B cell (primary cell): ENCODE measurements around the gene FAM168B. TPM values are rescaled to one million over a fixed set of nuclear protein-coding genes. Genes with fewer than 3 reads are reported as not detected.

ENCODE experiments used
- ATAC-seq: fragments of 200-7000 bp; cut with Tn5 transposase; one replicate; pipeline ENCODE4 v1.10.0; 2021; ENCODE audit warnings: low read depth, mild to moderate bottlenecking, moderate number of reproducible peaks, moderate library complexity
- CTCF ChIA-PET: fragments of 350-600 bp; sonication (Branson Sonifier 250); formaldehyde crosslinking; loops from one replicate; lab custom pipeline; 2021; ENCODE audit warnings: antibody characterized with exemption, inconsistent platforms; lab: Charles Lee
- POLR2A ChIA-PET: fragments of 350-600 bp; sonication (Branson Sonifier 250); formaldehyde crosslinking; loops from one replicate; lab custom pipeline; 2021; ENCODE audit warnings: antibody characterized with exemption; lab: Charles Lee
- DNase-seq: peaks from one replicate; pipeline ENCODE4 v3.0.0; 2013
- H2AFZ ChIP-seq: 2 replicates; pipeline ENCODE4 v1.6.1; 2012; ENCODE audit warnings: mild to moderate bottlenecking, low read depth, low read length; ENCODE audit not compliant: insufficient read depth, poor library complexity, severe bottlenecking
- H3K27ac ChIP-seq, 2 donors: 1 replicate in 1 of 2; 2 replicates in 1 of 2; pipeline ENCODE4 v1.5.1; 2012 to 2013; ENCODE audit warnings: low read length in 2 of 2, mild to moderate bottlenecking in 2 of 2, moderate library complexity in 1 of 2
- H3K27me3 ChIP-seq, 4 experiments: fragments of 200-600 bp in 1 of 4; sonication (generic) in 1 of 4; replicated peaks in 1 of 4; 1 replicate in 2 of 4; 2 replicates in 2 of 4; pipeline versions ENCODE4 v1.6.1 to v1.7.0; 2013 to 2016; ENCODE audit warnings: low read length in 3 of 4, mild to moderate bottlenecking in 2 of 4, mixed read lengths in 1 of 4, moderate library complexity in 1 of 4; ENCODE audit not compliant: insufficient read depth in 4 of 4, control insufficient read depth in 3 of 4; ENCODE audit errors: control extremely low read depth in 1 of 4
- H3K36me3 ChIP-seq, 2 experiments: replicated peaks in 1 of 2; 1 replicate in 1 of 2; 2 replicates in 1 of 2; pipeline versions ENCODE4 v1.6.1 to v1.7.1; 2013; ENCODE audit warnings: low read length in 1 of 2; ENCODE audit not compliant: insufficient read depth in 2 of 2, control insufficient read depth in 1 of 2; ENCODE audit errors: control extremely low read depth in 1 of 2, extremely low read depth in 1 of 2
- H3K4me1 ChIP-seq, 2 donors: fragments of 200-600 bp in 1 of 2; sonication (generic) in 1 of 2; 1 replicate in 1 of 2; 2 replicates in 1 of 2; pipeline versions ENCODE4 v1.5.1 to v1.6.1; 2013 to 2017; ENCODE audit warnings: low read length in 2 of 2; ENCODE audit not compliant: control insufficient read depth in 2 of 2, insufficient read depth in 2 of 2
- H3K4me2 ChIP-seq: replicated peaks from 2 replicates; pipeline ENCODE3; 2012; ENCODE audit warnings: mild to moderate bottlenecking, low read depth, low read length; ENCODE audit not compliant: poor library complexity, severe bottlenecking
- H3K4me3 ChIP-seq, 5 experiments: fragments of 200-600 bp in 1 of 5; sonication (generic) in 1 of 5; 1 replicate in 3 of 5; 2 replicates in 2 of 5; pipeline versions ENCODE4 v1.5.1 to v1.7.0; 2011 to 2016; ENCODE audit warnings: low read length in 4 of 5, mild to moderate bottlenecking in 4 of 5, low read depth in 2 of 5, control low read depth in 1 of 5, moderate library complexity in 1 of 5; ENCODE audit not compliant: insufficient read depth in 1 of 5; ENCODE audit errors: control extremely low read depth in 1 of 5, extremely low read depth in 1 of 5
- H3K79me2 ChIP-seq: fragments of 200-600 bp; sonication (generic); one replicate; pipeline ENCODE4 v1.6.0; 2016; ENCODE audit warnings: low read length; ENCODE audit not compliant: control insufficient read depth, insufficient read depth
- H3K9ac ChIP-seq: fragments of 200-600 bp; sonication (generic); 2 replicates; pipeline ENCODE4 v1.6.1; 2017; ENCODE audit warnings: mild to moderate bottlenecking, low read length, moderate library complexity
- H3K9me3 ChIP-seq, 3 donors: one replicate each; pipeline versions ENCODE4 v1.6.1 to v1.7.1; 2013; ENCODE audit warnings: low read length in 2 of 3; ENCODE audit not compliant: control insufficient read depth in 2 of 3, insufficient read depth in 1 of 3; ENCODE audit errors: control extremely low read depth in 1 of 3
- H4K20me1 ChIP-seq: 2 replicates; pipeline ENCODE4 v1.6.0; 2012; ENCODE audit warnings: mild to moderate bottlenecking, low read length; ENCODE audit not compliant: insufficient read depth, control insufficient read depth, poor library complexity, severe bottlenecking
- H3K27ac Mint-ChIP-seq: one replicate; pipeline ENCODE4 v1.8.0; 2021; ENCODE audit warnings: mixed read lengths
- H3K27me3 Mint-ChIP-seq: one replicate; pipeline ENCODE4 v1.8.0; 2021; ENCODE audit warnings: mixed read lengths
- H3K4me1 Mint-ChIP-seq: one replicate; pipeline ENCODE4 v1.8.0; 2021; ENCODE audit warnings: mixed read lengths
- H3K4me3 Mint-ChIP-seq: one replicate; pipeline ENCODE4 v1.8.0; 2021; ENCODE audit warnings: mixed read lengths
- H3K9me3 Mint-ChIP-seq: one replicate; pipeline ENCODE4 v1.8.0; 2022; ENCODE audit warnings: mixed read lengths; ENCODE audit not compliant: insufficient read depth
- EZH2 ChIP-seq: IDR thresholded peaks from 2 replicates; pipeline ENCODE4 v1.6.1; 2012; ENCODE audit warnings: borderline replicate concordance, low read depth, mild to moderate bottlenecking, moderate library complexity, low read length; ENCODE audit not compliant: insufficient read depth, poor library complexity, severe bottlenecking
- WGBS: methylation state at CpG from one replicate; pipeline ENCODE4 v1.1.5; 2013; ENCODE audit warnings: missing lambda C conversion rate; ENCODE audit not compliant: insufficient coverage; 5-methylcytosine and 5-hydroxymethylcytosine counted together
- intact Hi-C: fragments of 100-400 bp; cut with micrococcal nuclease; formaldehyde crosslinking; loops from one replicate; pipeline ENCODE4 v1.10.0; 2022
- polyA plus RNA-seq: library from polyadenylated mRNA; depleted of rRNA; stranded (reverse); fragments of >200 nt; gene quantifications from 2 replicates; pipeline ENCODE4 v1.2.3, GENCODE V29; 2012
- total RNA-seq, 2 donors: library from RNA; stranded (reverse); fragments of 120-200 nt in 1 of 2; gene quantifications; 1 replicate in 1 of 2; 2 replicates in 1 of 2; pipeline versions ENCODE4 v1.2.3 to v1.2.4, GENCODE V29; 2013 to 2022
- TF ChIP-seq, protein P1 (sequence below): fragments of 200-600 bp; IDR thresholded peaks from one replicate; pipeline ENCODE4 v1.8.0; 2022; ENCODE audit warnings: antibody characterized with exemption, mild to moderate bottlenecking

Gene FAM168B
- total and polyA plus RNA-seq, 2 donors (not counting 1 experiment from before 2014, with no cell fraction given) = 38.6 to 70.5 TPM

DNA sequence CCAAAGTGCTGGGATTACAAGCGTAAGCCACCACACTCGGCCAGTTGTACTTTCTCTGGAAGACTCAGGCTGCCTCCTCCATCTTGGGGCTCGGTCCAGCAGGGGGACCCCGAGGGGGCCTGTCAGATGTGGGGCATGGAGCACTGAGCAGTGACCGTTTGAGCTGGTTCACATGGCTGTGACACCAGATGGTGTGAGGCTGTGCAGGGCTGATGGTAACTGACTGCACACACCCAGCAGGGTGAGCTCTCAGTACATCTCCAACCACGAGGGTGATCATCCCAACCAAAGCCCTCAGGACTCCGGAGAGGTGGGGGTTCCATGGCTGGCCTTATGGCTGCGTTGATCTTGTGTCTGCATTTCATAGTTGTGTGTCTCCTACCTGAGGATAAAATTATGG is 63.4 kb downstream of the FAM168B start:
- Histone ChIP-seq H2AFZ (no peak overlapping the region), H4K20me1 (no peaks in the 10 kb centered on the region), H3K4me3 (no peak overlapping the region), H3K36me3 (no peaks in the 10 kb centered on the region), H3K9ac (no peak overlapping the region), H3K4me1 (no peaks in the 10 kb centered on the region), H3K9me3 (peaks cover 0 to 9% (median 0%) of the 10 kb centered on the region in 3 donors), H3K79me2 (no peaks in the 10 kb centered on the region), H3K27me3 (peaks cover 0 to 10% (median 0%) of the 10 kb centered on the region in 4 experiments), H3K27ac (no peak overlapping the region), H3K4me2 (no peak overlapping the region)
- TF ChIP-seq, protein P1, sequence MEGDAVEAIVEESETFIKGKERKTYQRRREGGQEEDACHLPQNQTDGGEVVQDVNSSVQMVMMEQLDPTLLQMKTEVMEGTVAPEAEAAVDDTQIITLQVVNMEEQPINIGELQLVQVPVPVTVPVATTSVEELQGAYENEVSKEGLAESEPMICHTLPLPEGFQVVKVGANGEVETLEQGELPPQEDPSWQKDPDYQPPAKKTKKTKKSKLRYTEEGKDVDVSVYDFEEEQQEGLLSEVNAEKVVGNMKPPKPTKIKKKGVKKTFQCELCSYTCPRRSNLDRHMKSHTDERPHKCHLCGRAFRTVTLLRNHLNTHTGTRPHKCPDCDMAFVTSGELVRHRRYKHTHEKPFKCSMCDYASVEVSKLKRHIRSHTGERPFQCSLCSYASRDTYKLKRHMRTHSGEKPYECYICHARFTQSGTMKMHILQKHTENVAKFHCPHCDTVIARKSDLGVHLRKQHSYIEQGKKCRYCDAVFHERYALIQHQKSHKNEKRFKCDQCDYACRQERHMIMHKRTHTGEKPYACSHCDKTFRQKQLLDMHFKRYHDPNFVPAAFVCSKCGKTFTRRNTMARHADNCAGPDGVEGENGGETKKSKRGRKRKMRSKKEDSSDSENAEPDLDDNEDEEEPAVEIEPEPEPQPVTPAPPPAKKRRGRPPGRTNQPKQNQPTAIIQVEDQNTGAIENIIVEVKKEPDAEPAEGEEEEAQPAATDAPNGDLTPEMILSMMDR = no peak
- TF ChIP-seq EZH2 = no peak
- Mint-ChIP-seq H3K27ac (no peak overlapping the region), H3K4me1 (no peaks in the 10 kb centered on the region), H3K9me3 (peaks cover 6% of the 10 kb centered on the region), H3K27me3 (peaks cover 25% of the 10 kb centered on the region), H3K4me3 (no peak overlapping the region)
- DNase-seq (no peak), ATAC-seq (no peak)
- ChIA-PET POLR2A (no interaction called here), CTCF (no interaction called here)
- intact Hi-C loops = no loop called here
- 69% methylated on average over 7 of the region's 8 CpGs for WGBS

DNA sequence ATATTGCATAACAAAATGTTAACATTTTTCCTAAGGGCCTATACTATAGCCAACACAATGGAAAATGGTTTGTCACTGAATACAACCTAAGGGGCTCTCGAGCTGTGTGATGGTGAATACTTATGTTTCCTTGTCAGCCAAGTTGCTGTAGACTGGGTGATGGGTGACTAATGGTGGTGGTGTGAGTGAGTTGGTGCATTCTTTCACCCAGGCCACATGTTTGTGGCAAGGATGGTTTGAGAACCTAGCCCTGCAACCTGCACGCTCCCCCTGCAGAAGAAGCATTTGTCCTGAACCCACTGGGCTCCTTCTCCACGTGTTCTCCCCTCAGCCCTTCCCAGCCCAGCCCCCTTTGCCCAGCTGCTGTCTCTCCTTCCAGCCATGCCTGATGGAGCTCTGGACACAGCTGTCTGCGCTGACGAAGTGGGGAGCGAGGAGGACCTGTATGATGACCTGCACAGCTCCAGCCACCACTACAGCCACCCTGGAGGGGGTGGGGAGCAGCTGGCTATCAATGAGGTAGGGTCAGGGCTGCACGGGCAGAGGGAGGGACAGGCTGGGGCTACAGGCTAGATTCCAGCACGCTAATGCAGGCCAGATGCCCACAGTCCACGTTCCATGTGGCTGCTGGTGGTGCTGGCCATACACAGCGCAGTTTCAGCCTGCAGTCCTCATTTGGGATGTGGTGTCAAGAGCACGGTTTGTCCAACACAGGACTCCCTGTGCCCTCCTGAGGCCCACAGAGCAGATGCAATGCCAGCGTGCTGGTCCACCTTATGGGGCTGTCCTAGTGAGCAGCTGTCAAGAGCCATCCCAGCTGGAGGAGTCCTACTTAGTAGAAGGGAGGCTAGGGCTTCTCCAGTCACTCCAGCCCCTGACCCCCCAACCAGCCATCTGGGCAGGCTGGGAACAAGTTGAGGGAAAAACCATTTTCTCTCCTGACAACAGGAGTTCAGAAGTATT is 65.4 kb downstream of the FAM168B start:
- 88% methylated on average over 11 of the region's 12 CpGs for WGBS
- Histone ChIP-seq H3K4me2 (no peak overlapping the region), H3K27me3 (peaks cover 0 to 2% (median 0%) of the 10 kb centered on the region in 4 experiments), H3K9ac (no peak overlapping the region), H4K20me1 (no peaks in the 10 kb centered on the region), H3K27ac (no peak overlapping the region), H3K4me3 (no peak overlapping the region), H3K9me3 (peaks cover 0 to 9% (median 0%) of the 10 kb centered on the region in 3 donors), H3K79me2 (no peaks in the 10 kb centered on the region), H3K4me1 (no peaks in the 10 kb centered on the region), H2AFZ (no peak overlapping the region), H3K36me3 (no peaks in the 10 kb centered on the region)
- intact Hi-C loops = no loop called here
- Mint-ChIP-seq H3K27me3 (peaks cover 17% of the 10 kb centered on the region), H3K4me3 (no peak overlapping the region), H3K9me3 (peaks cover 6% of the 10 kb centered on the region), H3K27ac (no peak overlapping the region), H3K4me1 (no peaks in the 10 kb centered on the region)
- TF ChIP-seq EZH2 = no peak
- TF ChIP-seq, protein P1 = no peak
- ChIA-PET POLR2A (no interaction called here), CTCF (no interaction called here)
- no peak for ATAC-seq
- no peak for DNase-seq
